NCI-H446 (cell line): ENCODE results near the gene ARHGDIG.
"Not testable (repeated sequence)": the region's sequence is repeated elsewhere in the genome, so short reads cannot be mapped to it uniquely, and the experiment has no call there.

ENCODE experiments used
- DNase-seq, 2 experiments: peaks; one replicate each; lab custom pipeline; 2025; lab: John Stamatoyannopoulos, UW

The ARHGDIG gene

DNA sequence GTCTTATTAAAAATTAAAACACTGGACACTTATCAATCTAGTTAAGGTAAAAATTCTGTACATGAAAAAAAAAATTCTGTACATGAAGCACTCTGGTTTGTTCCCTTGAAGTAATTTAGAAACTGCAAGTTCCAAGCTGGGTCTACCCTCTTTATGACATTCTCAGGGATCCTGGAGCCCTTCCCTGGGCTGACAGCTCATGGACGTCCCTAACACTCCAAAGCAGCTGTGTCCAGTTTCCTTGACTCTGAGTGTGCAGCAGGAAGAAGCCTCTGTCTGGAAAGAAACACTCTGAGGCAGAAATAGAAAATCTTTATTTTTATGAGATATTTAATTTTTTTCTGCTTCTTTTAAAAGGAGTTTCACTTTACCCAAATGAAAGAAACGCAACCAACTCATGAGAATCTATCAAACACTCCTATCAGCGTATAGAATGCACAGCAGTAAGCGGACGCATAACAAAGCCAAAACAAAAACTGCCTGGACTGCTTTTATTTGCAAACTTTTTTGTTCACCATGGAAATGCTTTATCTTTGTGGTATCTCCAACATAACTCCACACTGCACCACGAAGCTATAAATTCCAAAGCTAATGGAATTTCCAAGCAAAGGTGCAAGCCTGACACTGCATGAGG is 50.9 kb downstream of the ARHGDIG start:
- DNase-seq: not testable (repeated sequence)
